Activated CD4-positive, alpha-beta T cell treated with anti-CD3 and anti-CD28 coated beads, Interleukin-2, amount 50 U/mL, for 16 hours (primary cell): Measurements from ENCODE around the gene TRAPPC14.
"Not testable (repeated sequence)": the region's sequence is repeated elsewhere in the genome, so short reads cannot be mapped to it uniquely, and the experiment has no call there.

Experiments
- DNase-seq: peaks from one replicate; pipeline ENCODE4 v3.0.0-alpha.2; 2020

Gene TRAPPC14

DNA sequence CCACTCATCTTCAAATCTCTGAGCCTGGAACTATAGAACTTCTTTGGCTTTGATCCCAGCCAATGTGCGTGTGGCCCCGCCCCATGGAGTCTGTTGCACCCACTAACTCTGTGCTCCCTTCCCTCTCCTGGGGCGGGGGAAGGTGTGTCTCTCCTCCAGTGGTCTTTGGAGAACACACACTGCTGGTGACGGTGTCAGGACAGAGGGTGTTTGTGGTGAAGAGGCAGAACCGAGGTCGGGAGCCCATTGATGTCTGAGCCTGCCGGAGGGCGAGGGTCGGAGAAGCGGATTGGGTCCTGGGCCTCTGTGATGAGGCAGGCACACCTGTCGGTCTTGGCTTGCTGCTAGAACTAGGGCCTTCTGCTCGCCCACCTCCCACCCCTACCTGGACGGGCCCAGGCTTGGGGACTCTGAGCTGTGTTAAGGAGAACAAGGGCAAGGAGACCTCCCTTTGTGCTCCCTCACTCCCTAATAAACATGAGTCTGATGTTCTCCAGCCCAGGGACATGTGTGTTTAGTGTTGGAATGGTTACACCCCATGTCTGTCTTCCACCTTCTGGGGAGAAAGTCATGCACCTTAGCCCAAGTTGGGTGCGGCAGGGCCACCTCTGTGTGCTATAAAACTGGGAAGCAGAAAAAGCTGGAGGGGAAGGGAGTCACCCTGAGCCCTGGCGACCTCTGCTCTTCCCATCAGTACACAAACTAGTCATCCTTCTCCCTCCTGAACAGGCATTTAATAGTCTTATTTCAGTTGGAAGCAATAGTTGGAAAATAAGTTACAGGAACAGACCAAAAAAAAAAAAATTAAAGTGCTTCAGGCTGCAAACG is 4.6 kb downstream of the TRAPPC14 start:
- no peak for DNase-seq

DNA sequence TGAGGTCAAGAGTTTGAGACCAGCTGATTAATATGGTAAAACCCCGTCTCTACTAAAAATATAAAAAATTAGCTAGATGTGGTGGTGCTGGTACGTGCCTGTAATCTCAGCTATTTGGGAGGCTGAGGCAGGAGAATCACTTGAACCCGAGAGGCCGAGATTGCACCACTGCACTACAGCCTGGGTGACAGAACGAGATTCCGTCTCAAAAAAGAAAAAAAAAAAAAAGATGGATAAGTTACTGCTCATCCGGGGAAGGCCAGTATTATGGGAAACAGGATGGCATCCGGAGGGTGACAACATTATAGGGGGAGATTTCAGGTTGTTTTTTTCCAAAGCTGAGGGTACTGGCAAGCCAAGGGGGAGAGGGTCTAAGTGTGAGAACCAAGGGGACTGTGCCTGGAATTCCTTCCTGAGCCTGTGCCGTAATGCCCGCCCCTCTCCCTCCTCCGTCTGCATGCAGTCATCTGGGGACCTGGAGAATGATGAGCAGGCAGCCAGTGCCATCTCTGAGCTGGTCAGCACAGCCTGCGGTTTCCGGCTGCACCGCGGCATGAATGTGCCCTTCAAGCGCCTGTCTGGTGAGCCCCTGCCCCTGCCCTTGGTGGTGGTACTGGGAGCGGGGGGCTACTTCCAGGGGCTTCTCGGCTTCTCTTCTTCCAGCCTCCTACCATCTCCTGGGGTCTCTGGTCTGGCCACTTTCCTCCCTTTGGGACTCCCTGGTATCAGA is 5.4 kb downstream of the TRAPPC14 start:
- DNase-seq: no peak

DNA sequence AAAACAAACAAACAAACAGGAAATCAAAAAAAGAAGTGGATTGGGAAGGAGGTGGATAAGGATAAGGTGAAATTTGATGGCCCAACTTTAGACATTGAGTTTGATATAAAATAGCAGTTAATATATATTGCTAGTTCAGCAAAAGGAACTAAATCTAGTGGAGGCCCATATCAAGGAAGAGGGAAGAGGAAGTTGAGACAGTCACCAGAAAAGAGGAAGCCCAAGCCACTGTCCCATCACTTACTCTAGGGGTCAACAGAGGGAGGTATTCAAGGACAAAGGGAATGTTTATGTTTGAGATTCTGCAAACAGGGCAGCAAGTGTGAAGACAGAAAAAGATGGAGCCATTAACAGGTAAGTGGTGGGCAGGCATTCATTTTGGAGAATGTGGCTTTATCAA is 6.1 kb downstream of the TRAPPC14 start:
- DNase-seq: no peak

DNA sequence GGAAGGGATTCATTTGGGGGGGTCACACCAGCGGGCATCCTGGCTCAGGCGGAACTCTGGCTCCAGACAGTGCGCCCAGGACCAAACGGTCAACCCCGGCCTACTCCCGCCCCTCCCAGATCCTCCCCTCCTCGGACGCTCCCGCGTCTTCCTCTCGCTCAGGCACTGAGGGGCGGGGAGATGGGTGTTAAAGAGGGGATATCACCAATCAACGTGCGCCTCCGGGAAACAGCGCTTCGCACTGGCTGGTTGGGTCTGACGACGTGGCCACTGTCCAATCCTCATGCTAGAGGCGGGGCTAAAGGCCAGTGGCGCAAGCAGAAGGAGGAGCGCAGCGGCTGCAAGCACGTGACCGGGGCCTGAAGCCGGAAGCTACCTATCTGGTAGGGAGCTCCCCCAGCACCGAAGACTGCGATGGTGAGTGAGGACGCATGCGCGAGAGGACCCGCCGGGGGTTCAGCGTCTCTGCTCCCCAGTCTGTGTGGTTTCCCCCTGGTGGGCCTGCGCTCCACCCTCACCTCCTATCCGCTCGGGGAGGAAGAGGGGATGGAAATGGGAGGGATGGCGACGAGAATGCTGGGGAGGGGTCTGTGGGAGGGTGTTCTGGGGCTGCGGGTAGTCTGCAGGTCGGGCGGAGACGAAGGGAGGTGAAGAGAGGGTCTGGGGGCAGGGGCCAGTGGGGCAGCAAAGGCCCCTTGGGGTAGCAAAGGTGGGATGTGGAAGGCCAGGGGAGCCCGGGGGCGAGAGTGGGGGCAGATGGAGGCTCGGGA is 9.8 kb downstream of the TRAPPC14 start, which contains the start of gene LAMTOR4:
Gene LAMTOR4, plus strand, starts transcription at position 360 of the 770 bp plus-strand sequence. Its CDS starts 55 bp downstream, at position 415.
- peak; percentile 100 for DNase-seq

DNA sequence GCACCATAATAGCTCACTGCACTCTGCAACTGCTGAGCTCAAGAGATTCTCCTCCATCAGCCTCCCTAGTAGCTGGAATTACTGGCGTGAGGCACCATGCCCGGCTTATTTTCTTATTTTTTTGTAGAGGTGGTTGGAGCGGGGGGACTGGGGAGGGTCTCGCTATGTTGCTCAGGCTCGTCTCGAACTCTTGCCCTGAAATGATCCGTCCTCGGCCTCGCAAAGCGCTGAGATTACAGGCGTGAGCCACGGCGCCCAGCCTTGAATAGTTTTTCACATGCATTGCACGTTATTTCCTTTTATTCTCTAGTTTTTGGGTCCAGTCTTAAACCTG is 10.3 kb downstream of the TRAPPC14 start:
- DNase-seq: no peak

DNA sequence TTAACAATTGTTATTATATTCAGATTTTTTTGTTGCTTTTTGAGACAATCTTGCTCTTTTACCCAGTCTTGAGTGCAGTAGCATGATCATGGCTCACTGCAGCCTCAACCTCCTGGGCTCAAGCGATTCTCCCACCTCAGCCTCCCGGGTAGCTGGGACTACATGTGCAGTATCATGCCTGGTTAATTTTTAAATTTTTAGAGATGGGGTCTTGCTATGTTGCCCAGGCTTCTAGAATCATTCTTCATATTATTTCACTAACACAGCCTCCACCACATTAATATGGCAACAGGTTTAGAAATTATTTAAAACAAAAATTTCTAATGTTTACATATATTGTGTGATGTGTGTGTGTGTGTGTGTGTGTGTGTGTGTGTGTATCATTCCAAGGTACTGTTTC is 11.2 kb downstream of the TRAPPC14 start:
- DNase-seq: no peak

DNA sequence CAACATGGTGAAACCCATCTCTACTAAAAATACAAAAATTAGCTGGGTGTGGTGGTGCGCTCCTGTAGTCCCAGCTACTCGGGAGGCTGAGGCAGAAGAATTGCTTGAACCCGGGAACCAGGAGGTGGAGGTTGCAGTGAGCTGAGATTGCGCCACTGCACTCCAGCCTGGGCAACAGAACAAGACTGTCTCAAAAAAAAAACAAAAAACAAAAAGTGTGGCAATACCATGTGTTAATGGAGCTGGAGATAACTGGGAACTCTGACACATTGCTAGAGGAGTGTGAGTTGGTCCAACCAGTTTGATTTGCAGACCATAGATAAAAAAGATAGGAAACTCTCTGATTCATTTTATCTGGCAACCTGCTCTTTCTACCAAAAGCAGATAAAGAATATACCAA is 12.2 kb downstream of the TRAPPC14 start:
- DNase-seq: not testable (repeated sequence)

DNA sequence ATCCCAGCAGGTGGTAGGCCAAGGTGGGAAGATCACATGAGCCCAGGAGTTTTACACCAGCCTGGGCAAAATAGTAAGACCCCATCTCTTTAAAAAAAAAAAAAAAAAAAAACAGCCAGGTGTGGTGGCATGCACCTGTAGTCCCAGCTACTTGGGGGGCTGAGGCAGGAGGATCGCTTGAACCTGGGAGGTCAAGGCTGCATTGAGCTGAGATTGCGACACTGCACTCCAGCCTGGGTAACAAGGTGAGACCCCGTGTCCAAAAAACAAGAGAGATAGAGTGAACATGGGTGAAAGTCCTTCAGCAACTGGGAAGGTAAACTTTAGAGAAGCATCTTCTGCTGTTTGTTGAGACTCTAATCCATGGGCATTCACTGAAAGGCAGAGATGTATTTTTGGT is 16.1 kb downstream of the TRAPPC14 start:
- DNase-seq: no peak

DNA sequence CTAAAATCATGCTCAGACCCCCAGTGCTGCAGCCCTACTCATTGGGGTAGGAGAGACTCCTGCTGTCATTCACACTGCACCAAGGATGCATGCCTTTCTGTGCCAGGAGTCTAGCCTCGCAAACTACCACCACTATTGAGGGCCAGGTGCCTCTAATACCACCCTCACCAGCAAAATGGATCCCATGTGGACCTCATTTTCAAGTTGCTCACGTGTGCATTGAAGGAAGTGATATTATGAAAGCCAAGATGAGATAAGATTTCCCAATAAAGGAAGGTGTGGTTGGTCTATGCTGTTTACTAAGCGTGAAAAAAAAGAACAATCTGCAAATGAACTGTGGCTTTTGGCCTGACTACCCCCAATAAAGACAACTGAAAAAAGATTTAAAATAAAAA is 17.0 kb downstream of the TRAPPC14 start:
- DNase-seq: no peak

DNA sequence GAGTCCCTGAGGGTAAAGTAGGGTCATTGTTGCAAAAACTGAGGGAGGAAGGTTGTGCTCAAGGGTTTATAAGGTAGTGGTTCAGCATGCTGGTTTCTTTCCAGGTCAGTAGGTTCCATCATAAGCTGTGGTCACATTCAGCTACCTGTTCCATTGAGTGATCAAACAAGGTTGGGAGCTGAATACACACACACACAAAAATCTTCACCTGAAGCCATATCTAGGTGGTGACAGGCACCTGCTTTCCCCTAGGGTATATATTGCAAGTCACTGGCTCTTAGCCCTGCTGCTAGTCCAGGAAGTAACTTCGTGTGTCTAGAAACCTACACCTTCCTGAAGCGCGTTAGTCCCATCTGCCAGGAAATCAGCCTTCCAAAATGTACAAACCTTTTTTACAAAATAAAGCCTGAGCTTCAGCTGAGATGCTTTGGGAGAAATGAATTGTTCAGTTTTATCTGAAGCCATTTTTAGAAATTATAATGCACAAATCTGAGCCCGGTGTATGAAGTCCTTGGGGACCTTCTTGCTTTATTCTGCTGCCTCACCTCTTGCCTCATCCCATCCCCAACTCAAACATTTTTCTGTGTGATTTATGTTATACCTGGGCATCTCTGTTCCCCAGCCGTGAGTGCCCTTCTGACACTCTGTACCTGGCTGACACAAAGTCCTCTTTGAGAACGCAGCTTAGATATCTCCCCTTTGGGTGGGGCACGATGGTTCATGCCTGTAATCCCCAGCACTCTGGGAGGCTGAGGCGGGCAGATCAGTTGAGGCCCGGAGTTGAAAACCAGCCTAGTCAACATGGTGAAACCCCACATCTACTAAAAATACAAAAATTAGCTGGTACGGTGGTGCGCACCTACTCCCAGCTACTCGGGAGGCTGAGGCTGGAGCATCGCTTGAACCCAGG is 20.4 kb downstream of the TRAPPC14 start:
- DNase-seq: no peak

DNA sequence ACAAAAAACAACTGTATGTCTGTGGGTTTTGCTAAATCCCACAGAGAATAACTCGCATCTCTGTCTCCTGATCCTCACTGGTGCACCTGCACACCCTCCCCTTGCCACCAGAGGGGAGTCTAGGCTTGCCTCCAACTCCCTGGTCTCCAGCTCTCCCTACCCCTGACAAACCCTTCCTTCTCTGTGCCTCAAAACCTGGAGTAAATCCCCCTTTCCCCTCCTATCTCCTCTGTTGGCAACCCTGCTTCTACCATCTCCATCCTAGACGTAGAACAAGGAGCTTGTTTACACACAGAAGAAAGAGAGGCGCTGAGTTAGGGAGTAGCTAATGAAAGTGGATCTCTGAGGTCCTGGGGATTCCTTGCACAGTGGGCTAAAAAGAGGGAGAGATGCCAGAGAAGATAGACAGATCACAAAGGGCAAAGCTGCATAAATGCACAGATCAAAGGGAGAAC is 25.8 kb downstream of the TRAPPC14 start:
- peak; percentile 71 for DNase-seq

DNA sequence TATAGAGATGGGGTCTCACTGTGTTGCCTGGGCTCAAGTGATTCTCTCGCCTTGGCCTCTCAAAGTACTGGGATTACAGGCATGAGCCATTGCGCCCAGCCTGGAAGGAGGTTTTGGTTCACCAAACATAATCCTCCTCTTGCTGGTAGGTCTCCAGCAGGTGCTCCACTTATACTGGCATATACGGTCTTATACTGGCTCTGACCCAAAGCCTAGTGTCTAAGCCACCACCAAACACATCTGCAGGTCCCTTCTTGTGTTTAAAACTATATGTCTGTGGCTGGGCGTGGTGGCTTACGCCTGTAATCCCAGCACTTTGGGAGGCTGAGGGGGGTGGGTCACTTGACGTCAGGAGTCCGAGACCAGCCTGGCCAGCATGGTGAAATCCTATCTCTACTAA is 26.4 kb downstream of the TRAPPC14 start:
- no peak for DNase-seq

DNA sequence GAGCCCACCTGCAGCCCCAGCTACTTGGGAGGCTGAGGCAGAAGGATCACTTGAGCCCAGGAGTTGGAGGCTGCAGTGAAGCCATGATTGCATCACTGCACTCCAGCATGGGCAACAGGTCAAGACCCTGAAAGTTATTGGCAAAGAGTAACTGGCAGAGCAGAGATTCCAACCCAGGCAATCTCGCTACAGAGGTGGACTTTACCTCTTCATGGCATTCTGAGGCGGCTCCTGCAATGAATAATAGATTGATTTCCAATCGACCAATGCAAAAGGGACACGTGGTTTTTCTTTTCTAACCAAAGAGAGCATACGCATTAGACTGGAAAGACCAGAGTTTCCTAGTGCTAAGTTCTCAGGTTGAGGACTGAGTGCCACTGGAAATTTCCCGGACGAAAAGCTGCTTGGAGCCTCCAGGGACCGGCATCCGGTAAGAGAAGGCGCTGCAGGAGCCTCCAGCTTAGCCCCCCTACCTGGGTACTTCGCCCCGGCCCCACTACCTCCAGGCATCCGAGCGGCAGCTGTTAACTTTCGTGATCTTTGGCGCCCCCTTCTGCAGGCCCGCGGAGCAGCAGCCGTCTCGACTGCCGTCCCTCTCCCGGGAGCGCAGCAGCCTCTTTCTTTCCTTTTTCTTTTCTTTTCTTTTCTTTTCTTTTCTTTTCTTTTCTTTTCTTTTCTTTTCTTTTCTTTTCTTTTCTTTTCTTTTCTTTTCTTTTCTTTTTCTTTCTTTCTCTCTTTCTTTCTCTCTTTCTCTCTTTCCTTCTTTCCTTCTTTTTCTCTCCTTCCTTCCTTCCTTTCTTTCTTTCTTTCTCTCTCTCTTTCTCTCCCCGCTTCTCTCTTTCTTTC is 27.7 kb downstream of the TRAPPC14 start:
- DNase-seq: peak; percentile 81

DNA sequence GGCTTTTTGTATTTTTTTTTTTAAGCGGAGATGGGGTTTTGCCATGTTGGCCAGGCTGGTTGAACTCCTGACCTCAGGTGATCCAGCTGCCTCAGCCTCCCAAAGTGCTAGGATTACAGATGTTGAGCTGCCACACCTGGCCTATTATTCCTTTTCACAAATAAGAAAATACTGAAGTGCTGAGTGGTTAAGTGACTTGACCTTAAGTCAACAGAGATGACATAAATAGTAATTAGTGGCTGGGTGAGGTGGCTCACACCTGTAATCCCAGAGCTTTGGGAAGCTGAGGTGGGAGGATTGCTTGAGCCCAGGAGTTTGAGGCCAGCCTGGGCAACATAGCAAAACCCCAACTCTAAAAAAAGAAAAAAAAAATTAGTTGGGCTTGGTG is 28.3 kb downstream of the TRAPPC14 start:
- DNase-seq: not testable (repeated sequence)

DNA sequence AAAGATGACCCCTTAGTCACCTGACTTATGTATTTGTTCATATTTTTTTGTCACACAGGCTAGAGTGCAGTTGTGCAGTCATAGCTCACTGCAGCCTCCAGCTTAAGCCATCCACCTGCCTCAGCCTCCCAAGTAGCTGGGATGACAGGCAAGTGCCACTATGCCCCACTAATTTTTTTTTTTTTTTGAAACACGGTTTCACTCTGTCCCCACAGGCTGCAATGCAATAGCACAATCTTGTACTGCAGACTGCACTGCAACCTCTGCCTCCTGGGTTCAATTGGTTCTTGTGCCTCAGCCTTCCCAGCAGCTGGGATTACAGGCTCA is 29.9 kb downstream of the TRAPPC14 start:
- DNase-seq: no peak

DNA sequence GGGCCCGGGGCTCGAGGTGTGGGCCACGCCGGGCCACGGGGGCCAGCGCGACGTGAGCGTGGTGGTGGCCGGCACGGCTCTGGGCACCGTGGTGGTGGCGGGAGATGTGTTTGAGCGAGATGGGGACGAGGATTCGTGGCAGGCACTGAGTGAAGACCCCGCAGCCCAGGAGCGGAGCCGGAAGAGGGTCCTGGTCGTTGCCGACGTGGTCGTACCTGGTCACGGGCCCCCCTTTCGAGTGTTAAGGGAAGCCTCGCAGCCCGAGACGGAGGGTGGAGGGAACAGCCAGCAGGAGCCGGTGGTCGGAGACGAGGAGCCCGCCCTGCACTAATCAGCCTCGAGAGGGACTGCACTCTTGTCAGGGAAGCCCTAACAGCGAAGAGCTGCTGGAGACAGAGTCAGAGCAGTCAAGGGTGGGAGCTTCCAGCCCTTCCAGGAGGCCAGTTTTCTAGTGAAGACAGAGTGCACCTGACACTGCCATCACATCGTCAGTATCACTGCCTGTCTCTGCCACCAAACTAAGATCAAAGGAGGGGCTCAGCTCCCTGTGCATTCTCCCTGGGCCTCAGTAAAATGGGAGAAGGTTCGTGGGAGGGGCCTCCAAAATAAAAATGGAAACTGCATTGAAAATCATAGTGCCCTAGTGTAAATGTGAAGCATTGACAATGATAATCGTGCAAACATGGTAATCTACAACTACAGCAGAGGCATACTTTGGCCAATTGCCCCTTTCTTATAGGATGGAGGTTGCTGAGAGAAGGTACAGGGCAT is 30.5 kb downstream of the TRAPPC14 start:
- no peak for DNase-seq

DNA sequence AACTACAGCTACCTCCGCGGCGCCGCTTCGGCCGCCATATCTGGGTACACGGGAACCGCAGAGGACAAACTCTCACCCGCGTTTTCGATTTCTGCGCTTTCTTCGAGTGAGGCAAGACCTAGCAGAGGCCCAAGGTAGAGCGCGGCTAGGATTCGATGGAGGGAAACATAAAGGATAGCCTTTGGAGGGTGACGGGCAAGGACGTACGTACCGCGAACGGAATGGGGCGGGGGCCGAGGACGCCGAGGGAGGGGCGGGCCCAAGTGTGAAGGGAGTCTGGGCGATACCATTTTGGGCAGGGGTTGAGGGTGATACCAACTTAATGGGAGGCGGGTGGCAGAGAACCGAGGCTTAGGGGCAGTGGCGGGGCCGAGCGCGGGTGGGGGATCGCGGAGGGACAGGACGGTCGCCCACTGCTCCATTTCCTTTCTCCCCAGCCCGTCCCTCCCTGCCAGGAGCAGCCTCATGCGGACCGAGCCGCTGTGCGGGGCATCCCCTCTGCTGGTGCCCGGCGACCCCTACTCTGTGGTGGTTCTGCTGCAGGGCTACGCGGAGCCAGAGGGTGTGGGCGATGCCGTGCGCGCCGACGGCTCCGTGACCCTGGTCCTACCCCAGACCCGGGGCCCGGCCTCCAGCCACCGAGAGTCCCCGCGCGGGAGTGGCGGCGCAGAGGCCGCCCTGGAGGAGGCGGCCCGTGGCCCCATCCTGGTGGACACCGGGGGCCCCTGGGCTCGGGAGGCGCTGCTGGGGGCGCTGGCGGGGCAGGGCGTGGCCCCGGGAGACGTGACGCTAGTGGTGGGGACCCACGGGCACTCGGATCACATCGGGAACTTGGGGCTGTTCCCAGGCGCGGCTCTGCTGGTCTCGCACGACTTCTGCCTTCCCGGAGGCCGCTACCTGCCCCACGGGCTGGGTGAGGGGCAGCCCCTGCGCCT is 31.3 kb downstream of the TRAPPC14 start, which contains the start of gene MBLAC1:
Gene MBLAC1, plus strand, starts transcription at position 37 of the 935 bp plus-strand sequence. Its CDS starts 429 bp downstream, at position 466.
- peak; percentile 92 for DNase-seq

DNA sequence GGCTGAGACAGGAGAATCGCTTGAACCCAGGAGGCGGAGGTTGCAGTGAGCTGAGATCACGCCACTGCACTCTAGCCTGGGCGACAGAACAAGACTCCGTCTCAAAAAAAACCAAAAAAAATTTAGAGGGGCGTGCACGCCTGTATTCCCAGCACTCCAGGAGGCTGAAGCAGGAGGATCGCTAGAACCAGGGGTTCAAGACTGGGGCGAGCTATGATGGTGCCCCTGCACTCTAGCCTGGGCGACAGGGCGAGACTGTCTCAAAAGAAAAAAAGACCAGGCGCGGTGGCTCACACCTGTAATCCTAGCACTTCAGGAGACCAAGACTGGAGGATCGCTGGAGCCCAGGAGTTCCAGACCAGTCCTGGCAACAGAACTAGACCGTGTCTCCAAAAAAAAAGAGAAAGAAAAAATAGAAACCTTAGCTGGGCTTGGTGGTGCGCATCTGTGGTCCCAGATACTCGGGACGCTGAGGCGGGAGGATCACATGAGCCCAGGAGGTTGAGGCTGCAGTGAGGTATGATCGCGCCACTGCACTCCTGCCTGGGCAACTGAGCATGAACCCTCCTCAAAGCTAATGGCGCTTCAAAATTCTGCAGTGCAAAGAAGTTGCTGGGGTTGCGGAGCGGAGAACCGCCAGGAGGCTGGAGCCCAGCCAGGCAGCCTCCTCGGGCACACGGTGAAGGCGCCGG is 32.1 kb downstream of the TRAPPC14 start:
- DNase-seq: no peak
